H1 (cell line): ENCODE measurements around the gene CD300LF. TPM values are rescaled to one million over a fixed set of nuclear protein-coding genes. Genes with fewer than 3 reads are reported as not detected.

ENCODE experiments used
- CTCF ChIA-PET: fragments of 300-600 bp; sonication (Branson Sonifier 250); formaldehyde crosslinking; loops from one replicate; lab custom pipeline; 2021; ENCODE audit not compliant: partially characterized antibody; lab: Charles Lee
- POLR2A ChIA-PET: fragments of 300-600 bp; sonication (Branson Sonifier 250); formaldehyde crosslinking; loops from one replicate; lab custom pipeline; 2021; ENCODE audit warnings: inconsistent platforms; ENCODE audit not compliant: partially characterized antibody; lab: Charles Lee
- DNase-seq, 2 experiments: peaks; one replicate each; pipeline versions ENCODE4 v3.0.0 to v3.0.0-alpha.2; 2010 to 2022; ENCODE audit warnings: low spot score in 2 of 2, low read depth in 1 of 2, mixed read lengths in 1 of 2
- FAIRE-seq: peaks from 2 replicates; lab custom pipeline; 2011; peaks lifted over from hg19 to GRCh38; lab: Jason Lieb, UNC
- H2AFZ ChIP-seq: 2 replicates; pipeline ENCODE4 v1.8.1; 2012; ENCODE audit warnings: low read length, inconsistent platforms
- H2AK5ac ChIP-seq: 2 replicates; pipeline ENCODE4 v1.6.1; 2013; ENCODE audit warnings: low read depth, low read length
- H2BK120ac ChIP-seq: replicated peaks from 2 replicates; pipeline ENCODE3; 2013; ENCODE audit warnings: low read depth, low read length, inconsistent platforms
- H2BK12ac ChIP-seq: 2 replicates; pipeline ENCODE4 v1.6.1; 2013; ENCODE audit warnings: low read depth, low read length
- H2BK15ac ChIP-seq: 2 replicates; pipeline ENCODE4 v1.6.1; 2013; ENCODE audit warnings: low read length
- H2BK20ac ChIP-seq: 2 replicates; pipeline ENCODE4 v1.6.1; 2013; ENCODE audit warnings: low read length
- H2BK5ac ChIP-seq: 2 replicates; pipeline ENCODE4 v1.6.1; 2013; ENCODE audit warnings: low read depth, low read length
- H3K14ac ChIP-seq: 2 replicates; pipeline ENCODE4 v1.6.1; 2013; ENCODE audit warnings: inconsistent platforms; ENCODE audit not compliant: insufficient read length
- H3K18ac ChIP-seq: 2 replicates; pipeline ENCODE4 v1.6.1; 2013; ENCODE audit warnings: low read length; ENCODE audit errors: extremely low read depth
- H3K23ac ChIP-seq: 2 replicates; pipeline ENCODE4 v1.6.1; 2013; ENCODE audit warnings: inconsistent platforms; ENCODE audit not compliant: insufficient read length
- H3K23me2 ChIP-seq: 2 replicates; pipeline ENCODE4 v1.6.1; 2013; ENCODE audit warnings: low read depth, low read length
- H3K27ac ChIP-seq: 2 replicates; pipeline ENCODE4 v1.6.1; 2011; ENCODE audit warnings: low read depth, low read length, inconsistent platforms
- H3K27me3 ChIP-seq, 4 experiments: replicated peaks in 1 of 4; 1 replicate in 1 of 4; 2 replicates in 3 of 4; pipeline versions ENCODE4 v1.6.1 to v1.8.1; 2011 to 2013; ENCODE audit warnings: low read length in 3 of 4, mild to moderate bottlenecking in 3 of 4, inconsistent platforms in 2 of 4, mixed read lengths in 2 of 4, moderate library complexity in 1 of 4; ENCODE audit not compliant: control insufficient read depth in 3 of 4, insufficient read depth in 3 of 4; ENCODE audit errors: extremely low read depth in 1 of 4
- H3K36me3 ChIP-seq, 4 experiments: 2 replicates each; pipeline versions ENCODE4 v1.6.1 to v1.8.1; 2011 to 2013; ENCODE audit warnings: mild to moderate bottlenecking in 4 of 4, low read length in 3 of 4, moderate library complexity in 2 of 4, control low read depth in 1 of 4, inconsistent platforms in 1 of 4; ENCODE audit not compliant: insufficient read depth in 4 of 4, control insufficient read depth in 2 of 4
- H3K4ac ChIP-seq: replicated peaks from 2 replicates; pipeline ENCODE3; 2013; ENCODE audit warnings: low read length, low read depth, mixed read lengths, inconsistent platforms; ENCODE audit not compliant: insufficient read length
- H3K4me1 ChIP-seq, 4 experiments: replicated peaks in 1 of 4; 1 replicate in 1 of 4; 2 replicates in 3 of 4; pipeline versions ENCODE4 v1.6.1 to v1.8.1; 2011 to 2013; ENCODE audit warnings: low read length in 3 of 4, inconsistent platforms in 2 of 4, mixed read lengths in 1 of 4; ENCODE audit not compliant: insufficient read depth in 4 of 4, control insufficient read depth in 3 of 4
- H3K4me2 ChIP-seq, 2 experiments: 2 replicates each; pipeline versions ENCODE4 v1.6.1 to v1.8.1; 2011 to 2013; ENCODE audit warnings: low read depth in 2 of 2, low read length in 2 of 2, control low read depth in 1 of 2, inconsistent platforms in 1 of 2, mild to moderate bottlenecking in 1 of 2; ENCODE audit not compliant: insufficient read depth in 1 of 2
- H3K4me3 ChIP-seq, 4 experiments: fragments of 200-600, 300-600 bp in 1 of 4; sonication (generic), shearing (Covaris generic), sonication (Bioruptor Twin) in 1 of 4; 2 replicates each; pipeline versions ENCODE4 v1.5.1 to v1.8.1; 2011 to 2016; ENCODE audit warnings: low read length in 4 of 4, low read depth in 3 of 4, control low read depth in 2 of 4, inconsistent platforms in 2 of 4, mild to moderate bottlenecking in 2 of 4, mixed read lengths in 1 of 4, moderate library complexity in 1 of 4; ENCODE audit not compliant: insufficient read depth in 2 of 4; ENCODE audit errors: extremely low read depth in 1 of 4
- H3K56ac ChIP-seq: replicated peaks from 2 replicates; pipeline ENCODE3; 2013; ENCODE audit warnings: low read depth, mild to moderate bottlenecking, mixed read lengths, low read length, inconsistent platforms; ENCODE audit not compliant: insufficient read length
- H3K79me1 ChIP-seq: 2 replicates; pipeline ENCODE4 v1.6.1; 2013; ENCODE audit warnings: low read depth, low read length, control low read depth
- H3K79me2 ChIP-seq, 2 experiments: 2 replicates each; pipeline versions ENCODE4 v1.6.1 to v1.8.1; 2012 to 2013; ENCODE audit warnings: low read length in 2 of 2, mild to moderate bottlenecking in 2 of 2, inconsistent platforms in 1 of 2; ENCODE audit not compliant: insufficient read depth in 2 of 2, control insufficient read depth in 1 of 2
- H3K9ac ChIP-seq, 4 experiments: replicated peaks in 1 of 4; 1 replicate in 1 of 4; 2 replicates in 3 of 4; pipeline versions ENCODE4 v1.6.1 to v1.8.1; 2011 to 2013; ENCODE audit warnings: low read depth in 3 of 4, low read length in 3 of 4, control low read depth in 2 of 4, mild to moderate bottlenecking in 2 of 4, moderate library complexity in 2 of 4, inconsistent platforms in 1 of 4; ENCODE audit errors: extremely low read depth in 1 of 4
- H3K9me3 ChIP-seq, 2 experiments: 2 replicates each; pipeline versions ENCODE4 v1.6.1 to v1.8.1; 2012 to 2013; ENCODE audit warnings: mild to moderate bottlenecking in 2 of 2, moderate library complexity in 2 of 2, control low read depth in 1 of 2, inconsistent platforms in 1 of 2, low read depth in 1 of 2, low read length in 1 of 2, mixed read lengths in 1 of 2; ENCODE audit not compliant: insufficient read depth in 2 of 2
- H4K20me1 ChIP-seq, 2 experiments: replicated peaks in 1 of 2; 2 replicates each; pipeline versions ENCODE3 to v1.8.1; 2011 to 2013; ENCODE audit warnings: inconsistent platforms in 2 of 2, low read length in 2 of 2, mild to moderate bottlenecking in 1 of 2; ENCODE audit not compliant: insufficient read depth in 2 of 2, control insufficient read depth in 1 of 2
- H4K5ac ChIP-seq: 2 replicates; pipeline ENCODE4 v1.6.1; 2013; ENCODE audit warnings: low read length, low read depth, mixed read lengths, inconsistent platforms; ENCODE audit not compliant: insufficient read length
- H4K8ac ChIP-seq: 2 replicates; pipeline ENCODE4 v1.8.0; 2013; ENCODE audit warnings: mild to moderate bottlenecking, moderate library complexity, low read length, inconsistent platforms; ENCODE audit not compliant: insufficient read depth; ENCODE audit errors: extremely low read depth
- H4K91ac ChIP-seq: replicated peaks from 2 replicates; pipeline ENCODE3; 2013; ENCODE audit warnings: low read length, mixed read lengths, inconsistent platforms; ENCODE audit not compliant: insufficient read length
- ATF3 ChIP-seq: IDR thresholded peaks from 2 replicates; pipeline ENCODE4 v1.6.1; 2011; ENCODE audit warnings: low read depth, mild to moderate bottlenecking, low read length; ENCODE audit not compliant: insufficient read depth
- CHD2 ChIP-seq: IDR thresholded peaks from 2 replicates; pipeline ENCODE4 v1.6.1; 2012; ENCODE audit warnings: low read length, improper control_type of control experiment
- EP300 ChIP-seq, 2 experiments: IDR thresholded peaks; 1 replicate in 1 of 2; 2 replicates in 1 of 2; pipeline ENCODE4 v1.6.1; 2011 to 2012; ENCODE audit warnings: low read depth in 2 of 2, low read length in 2 of 2, mild to moderate bottlenecking in 2 of 2, borderline replicate concordance in 1 of 2, inconsistent platforms in 1 of 2, moderate library complexity in 1 of 2
- HDAC2 ChIP-seq, 2 experiments: fragments of 300-600 bp in 1 of 2; sonication (generic) in 1 of 2; IDR thresholded peaks; 2 replicates each; pipeline ENCODE4 v1.6.1; 2011 to 2012; ENCODE audit warnings: low read depth in 2 of 2, low read length in 2 of 2, mild to moderate bottlenecking in 2 of 2, moderate library complexity in 2 of 2, borderline replicate concordance in 1 of 2, inconsistent platforms in 1 of 2
- KDM1A ChIP-seq: fragments of 200-600, 300-600 bp; sonication (generic); IDR thresholded peaks from 2 replicates; pipeline ENCODE4 v1.7.1; 2016; ENCODE audit warnings: mild to moderate bottlenecking, low read length, borderline replicate concordance
- NANOG ChIP-seq: IDR thresholded peaks from 2 replicates; pipeline ENCODE4 v1.6.1; 2011; ENCODE audit warnings: low read length, low read depth, mild to moderate bottlenecking, inconsistent platforms; ENCODE audit not compliant: insufficient read depth, poor library complexity, severe bottlenecking
- POLR2AphosphoS5 ChIP-seq: IDR thresholded peaks from 2 replicates; pipeline ENCODE4 v1.6.1; 2011; ENCODE audit warnings: low read depth, low read length
- RAD21 ChIP-seq, 2 experiments: IDR thresholded peaks in 1 of 2; conservative IDR thresholded peaks in 1 of 2; 2 replicates each; pipeline ENCODE4 v1.6.1; 2011; ENCODE audit warnings: low read depth in 2 of 2, low read length in 2 of 2, improper control_type of control experiment in 1 of 2, inconsistent platforms in 1 of 2, mild to moderate bottlenecking in 1 of 2, moderate library complexity in 1 of 2
- RXRA ChIP-seq: IDR thresholded peaks from 2 replicates; pipeline ENCODE4 v1.6.1; 2011; ENCODE audit warnings: low read depth, mild to moderate bottlenecking, low read length, moderate library complexity; ENCODE audit not compliant: insufficient read depth
- SP4 ChIP-seq: IDR thresholded peaks from 2 replicates; pipeline ENCODE4 v1.6.1; 2012; ENCODE audit warnings: low read length, inconsistent platforms
- WGBS, 2 experiments: shearing (Covaris generic) in 1 of 2; methylation state at CpG; one replicate each; pipeline versions ENCODE4 v1.1.6 to v1.1.7; 2013 to 2015; ENCODE audit warnings: low lambda C conversion rate in 2 of 2, mixed read lengths in 2 of 2, inconsistent platforms in 1 of 2, low coverage in 1 of 2, missing lambda C conversion rate in 1 of 2; ENCODE audit not compliant: insufficient replicate concordance in 2 of 2, insufficient coverage in 1 of 2, insufficient read length in 1 of 2; ENCODE audit errors: extremely low coverage in 1 of 2, missing lambda C conversion rate in 1 of 2; 5-methylcytosine and 5-hydroxymethylcytosine counted together
- polyA plus RNA-seq, 7 experiments: library from polyadenylated mRNA; depleted of rRNA in 3 of 7; stranded (reverse) in 5 of 7; unstranded in 2 of 7; fragments of >200 nt in 5 of 7; fragments of 200-250 nt in 2 of 7; gene quantifications; 1 replicate in 5 of 7; 2 replicates in 1 of 7; 4 replicates in 1 of 7; pipeline versions ENCODE4 v1.2.1 to v1.2.3, GENCODE V29; 2011 to 2013; ENCODE audit warnings: missing spikeins in 2 of 7, mixed read lengths in 2 of 7
- total RNA-seq: library from RNA; stranded (reverse); fragmentation: NEBNext Ultra II Directional; extraction: Animal tissue kit (Norgen Biotek cat#: 25700); gene quantifications from 2 replicates; pipeline ENCODE4 v1.2.1, GENCODE V29; 2021
- TF ChIP-seq, protein P1 (sequence below): IDR thresholded peaks from 2 replicates; pipeline ENCODE4 v1.6.1; 2012; ENCODE audit warnings: inconsistent platforms

The CD300LF gene
- total and polyA plus RNA-seq, 2 of the 8 experiments (the other 6 are each of a cell fraction or from before 2014, with no cell fraction given) = not detected

DNA sequence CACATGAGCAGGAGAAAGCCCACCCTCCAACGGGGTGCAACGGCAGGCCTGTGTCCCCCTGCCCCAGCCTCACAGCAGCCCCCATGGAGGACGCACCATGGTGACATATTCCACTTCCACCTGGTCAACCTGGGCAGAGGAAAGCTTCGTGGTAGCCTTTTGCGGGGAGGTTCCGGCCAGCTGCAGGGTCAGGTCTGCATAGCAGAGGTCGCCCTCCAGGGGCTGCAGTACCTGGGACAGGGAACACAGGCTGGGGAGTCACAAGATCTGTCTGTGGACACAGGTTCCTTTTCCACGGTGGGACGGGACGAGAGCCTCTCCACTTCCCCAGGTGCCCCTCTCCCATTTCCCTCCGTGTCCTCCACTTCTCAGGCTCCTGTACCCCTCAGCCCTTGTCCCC is 17.1 kb downstream of the CD300LF start:
- no peak overlapping the region for H3K23ac ChIP-seq
- H3K4me1 ChIP-seq = no peaks in the 10 kb centered on the region
- H2AK5ac ChIP-seq = no peak overlapping the region
- H3K9ac ChIP-seq = no peak overlapping the region
- no peaks in the 10 kb centered on the region for H3K36me3 ChIP-seq
- H4K8ac ChIP-seq = no peak overlapping the region
- H3K56ac ChIP-seq = no peak overlapping the region
- peaks cover 0 to 2% (median 0%) of the 10 kb centered on the region in 4 experiments; a peak in 1 of 7 replicates for H3K27me3 ChIP-seq
- POLR2A ChIA-PET = interaction anchor here (0.6 to 1.5 kb wide), 4 partner anchors 14 to 76 kb away, joined by 3 read pairs; no protein-coding TSS in a partner anchor
- H2BK15ac ChIP-seq = no peak overlapping the region
- no peak overlapping the region for H3K4ac ChIP-seq
- H3K9me3 ChIP-seq = no peaks in the 10 kb centered on the region
- no peak overlapping the region for H3K14ac ChIP-seq
- H4K91ac ChIP-seq = no peak overlapping the region
- no peak overlapping the region for H4K5ac ChIP-seq
- H3K18ac ChIP-seq = no peak overlapping the region
- H3K79me1 ChIP-seq = no peaks in the 10 kb centered on the region
- H2BK12ac ChIP-seq = no peak overlapping the region
- no peak for DNase-seq
- H3K4me2 ChIP-seq = no peak overlapping the region
- FAIRE-seq = no peak
- CTCF ChIA-PET = interaction anchor here (0.7 to 1.8 kb wide), 7 partner anchors 9 to 129 kb away, joined by 3 to 8 read pairs (median 4); no protein-coding TSS in a partner anchor
- H2AFZ ChIP-seq = no peak overlapping the region
- WGBS, 2 experiments = 85% methylated on average over 10 of the region's 11 CpGs; no CpG with 5 or more reads in 1 of the 2 experiments
- no peaks in the 10 kb centered on the region for H3K23me2 ChIP-seq
- H3K27ac ChIP-seq = no peak overlapping the region
- peaks cover 0 to 2% of the 10 kb centered on the region in 2 experiments for H4K20me1 ChIP-seq
- no peaks in the 10 kb centered on the region for H3K79me2 ChIP-seq
- H3K4me3 ChIP-seq = no peak overlapping the region
- H2BK20ac ChIP-seq = no peak overlapping the region
- no peak overlapping the region for H2BK120ac ChIP-seq
- H2BK5ac ChIP-seq = no peak overlapping the region
- TF ChIP-seq RAD21 (IDR thresholded peaks at IDR 0.05 in 1 of 2, conservative IDR thresholded peaks at IDR 0.05 in 1 of 2; ENCODE audit: low read depth in 2 of 2, low read length in 2 of 2) = 0 out of 4 replicates have a peak, but pooled peaks of 1 of the 2 experiments have one; percentile 10
- no peak for TF ChIP-seq CHD2
- TF ChIP-seq RXRA = no peak
- TF ChIP-seq, protein P1, sequence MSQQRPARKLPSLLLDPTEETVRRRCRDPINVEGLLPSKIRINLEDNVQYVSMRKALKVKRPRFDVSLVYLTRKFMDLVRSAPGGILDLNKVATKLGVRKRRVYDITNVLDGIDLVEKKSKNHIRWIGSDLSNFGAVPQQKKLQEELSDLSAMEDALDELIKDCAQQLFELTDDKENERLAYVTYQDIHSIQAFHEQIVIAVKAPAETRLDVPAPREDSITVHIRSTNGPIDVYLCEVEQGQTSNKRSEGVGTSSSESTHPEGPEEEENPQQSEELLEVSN = no peak
- TF ChIP-seq KDM1A = no peak
- no peak for TF ChIP-seq ATF3
- TF ChIP-seq POLR2AphosphoS5 = no peak
- TF ChIP-seq HDAC2 (IDR thresholded peaks at IDR 0.05; ENCODE audit: borderline replicate concordance in 1 of 2, low read depth in 2 of 2, low read length in 2 of 2) = no peak
- no peak for TF ChIP-seq NANOG
- TF ChIP-seq SP4 = no peak
- no peak for TF ChIP-seq EP300 (IDR thresholded peaks at IDR 0.05; ENCODE audit: borderline replicate concordance in 1 of 2, low read depth in 2 of 2, low read length in 2 of 2)
